OCI-LY1 (cell line): Measurements from ENCODE around the gene DSG1.

Experiments
- CTCF ChIP-seq: fragments of 200-600 bp; sonication (generic), shearing (Covaris generic); IDR thresholded peaks from 2 replicates; pipeline ENCODE4 v1.5.1; 2017; ENCODE audit warnings: mild to moderate bottlenecking, antibody characterized with exemption, low read length, moderate library complexity, mixed read lengths
- EZH2 ChIP-seq: fragments of 200-600 bp; sonication (generic), shearing (Covaris generic); IDR thresholded peaks from 2 replicates; pipeline ENCODE4 v1.8.0; 2017; ENCODE audit warnings: borderline replicate concordance, mixed run types, mild to moderate bottlenecking, antibody characterized with exemption, low read length, moderate library complexity, mixed read lengths

- TF ChIP-seq CTCF (no peak), EZH2 (no peak)
Measured at GRCh38 chr18:31382107-31382506, 64.1 kb downstream of the DSG1 start.
